ENCODE measurements around the gene HBD. TPM values are rescaled to one million over a fixed set of nuclear protein-coding genes. Genes with fewer than 3 reads are reported as not detected.

HBD gene
- total RNA-seq, 4 donors from 2014 or later, result 4.4 TPM; not detected in 3

DNA sequence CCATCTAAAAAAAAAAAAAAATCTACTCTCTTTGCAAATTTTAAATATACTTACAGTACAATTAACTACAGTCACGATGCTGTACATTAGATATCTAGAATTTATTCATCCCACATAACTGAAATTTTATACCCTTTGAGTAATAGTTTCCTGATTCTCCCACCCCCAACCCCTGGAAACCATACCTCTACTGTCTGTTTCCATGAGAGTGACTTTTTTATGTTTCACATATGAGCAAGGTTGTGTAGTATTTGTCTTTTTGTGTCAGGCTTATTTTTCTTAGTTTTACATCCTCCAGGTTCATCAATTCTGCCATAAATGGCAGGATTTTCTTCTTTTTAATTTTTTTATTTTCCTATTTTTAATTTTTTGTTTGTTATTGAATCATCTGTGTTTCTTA, 10.6 kb downstream of the HBD start:
- TF ChIP-seq, protein P1, sequence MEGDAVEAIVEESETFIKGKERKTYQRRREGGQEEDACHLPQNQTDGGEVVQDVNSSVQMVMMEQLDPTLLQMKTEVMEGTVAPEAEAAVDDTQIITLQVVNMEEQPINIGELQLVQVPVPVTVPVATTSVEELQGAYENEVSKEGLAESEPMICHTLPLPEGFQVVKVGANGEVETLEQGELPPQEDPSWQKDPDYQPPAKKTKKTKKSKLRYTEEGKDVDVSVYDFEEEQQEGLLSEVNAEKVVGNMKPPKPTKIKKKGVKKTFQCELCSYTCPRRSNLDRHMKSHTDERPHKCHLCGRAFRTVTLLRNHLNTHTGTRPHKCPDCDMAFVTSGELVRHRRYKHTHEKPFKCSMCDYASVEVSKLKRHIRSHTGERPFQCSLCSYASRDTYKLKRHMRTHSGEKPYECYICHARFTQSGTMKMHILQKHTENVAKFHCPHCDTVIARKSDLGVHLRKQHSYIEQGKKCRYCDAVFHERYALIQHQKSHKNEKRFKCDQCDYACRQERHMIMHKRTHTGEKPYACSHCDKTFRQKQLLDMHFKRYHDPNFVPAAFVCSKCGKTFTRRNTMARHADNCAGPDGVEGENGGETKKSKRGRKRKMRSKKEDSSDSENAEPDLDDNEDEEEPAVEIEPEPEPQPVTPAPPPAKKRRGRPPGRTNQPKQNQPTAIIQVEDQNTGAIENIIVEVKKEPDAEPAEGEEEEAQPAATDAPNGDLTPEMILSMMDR (IDR thresholded peaks at IDR 0.05; ENCODE audit: low read depth), result no peak

DNA sequence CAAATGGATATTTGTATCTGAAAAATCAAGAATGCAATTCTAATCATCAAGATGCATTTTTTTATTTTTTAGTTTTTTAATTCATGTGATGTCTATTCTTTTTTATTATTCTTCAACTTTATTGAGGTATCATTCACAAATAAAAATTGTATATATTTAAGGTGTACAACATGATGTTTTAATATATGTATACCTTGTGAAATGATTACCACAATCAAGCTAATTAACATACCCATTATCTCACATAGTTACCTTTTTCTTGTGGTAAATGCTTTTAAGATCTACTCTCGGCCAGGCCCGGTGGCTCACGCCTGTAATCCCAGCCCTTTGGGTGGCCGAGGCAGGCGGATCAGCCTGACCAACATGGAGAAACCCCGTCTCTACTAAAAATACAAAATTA, 11.1 kb downstream of the HBD start:
- TF ChIP-seq, protein P1 (IDR thresholded peaks at IDR 0.05; ENCODE audit: low read depth), result no peak

DNA sequence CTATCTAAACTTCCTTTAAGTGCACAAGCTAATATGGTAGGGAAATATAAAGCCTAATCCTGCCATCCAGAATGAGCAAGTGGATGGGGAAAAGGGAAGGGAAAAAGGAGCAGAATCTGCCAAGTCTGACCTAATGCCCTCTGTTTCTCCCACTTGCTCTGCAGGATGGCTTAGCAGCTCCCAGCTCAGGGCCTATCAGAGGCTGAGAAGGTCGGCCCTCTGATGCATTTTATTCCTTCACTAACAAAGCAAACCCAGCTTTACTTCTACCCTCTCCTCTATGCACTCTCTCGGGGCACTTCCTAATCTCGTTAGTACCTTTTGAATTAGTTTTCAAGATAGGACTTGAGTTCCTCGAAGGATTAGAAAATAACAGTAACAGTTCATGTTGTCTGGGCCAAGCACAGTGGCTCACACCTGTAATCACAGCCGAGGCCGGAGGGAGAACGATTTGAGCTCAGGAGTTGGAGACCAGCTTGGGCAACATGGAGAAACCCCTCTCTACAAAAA, 23.9 kb downstream of the HBD start:
- TF ChIP-seq, protein P1 (IDR thresholded peaks at IDR 0.05; ENCODE audit: low read depth), result no peak

DNA sequence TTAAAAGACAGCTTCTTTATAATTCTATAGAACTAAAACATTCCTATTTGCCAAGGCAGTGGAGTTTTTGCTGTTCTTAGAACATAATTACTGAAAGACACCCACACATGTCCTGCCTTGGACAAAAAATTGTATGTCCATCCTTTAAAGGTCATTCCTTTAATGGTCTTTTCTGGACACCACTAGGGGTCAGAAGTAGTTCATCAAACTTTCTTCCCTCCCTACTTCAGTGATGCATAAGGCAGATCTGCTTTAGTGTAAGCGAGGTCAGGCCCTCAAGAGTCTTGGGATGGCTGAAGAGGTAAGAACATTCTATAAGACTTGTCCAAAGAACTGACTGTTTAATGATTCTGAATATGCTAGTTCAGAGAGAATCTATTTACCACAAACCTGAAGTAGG, 29.5 kb downstream of the HBD start:
- TF ChIP-seq, protein P1 (IDR thresholded peaks at IDR 0.05; ENCODE audit: low read depth), result no peak

GRCh38 chr11:5203366-5203765, 30.9 kb downstream of the HBD start:
- TF ChIP-seq, protein P1 (IDR thresholded peaks at IDR 0.05; ENCODE audit: low read depth), result no peak

DNA sequence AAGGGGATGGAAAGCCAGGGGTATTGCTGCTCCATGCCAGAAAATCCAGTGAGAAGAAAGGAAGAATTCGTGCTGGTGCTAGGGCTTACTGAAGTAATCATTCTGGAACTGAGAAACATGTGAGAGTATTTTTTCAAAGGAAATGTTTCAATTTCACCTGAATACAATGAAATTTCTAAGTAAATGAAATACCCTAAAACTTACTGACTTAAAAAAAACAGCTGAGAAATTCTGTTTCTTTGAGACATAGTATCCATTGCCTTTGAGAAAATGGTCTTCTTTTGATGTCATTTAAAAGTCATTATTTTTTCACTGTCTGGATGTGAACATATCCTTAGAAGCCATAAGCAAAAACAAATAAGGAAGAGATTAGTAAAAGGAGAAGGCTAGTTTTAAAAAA, 33.7 kb downstream of the HBD start, which contains the start of gene OR51V1:
Gene OR51V1 (minus strand): TSS at position 101 of the 400 bp plus-strand sequence. CDS start 0 bp downstream, at position 101.
- TF ChIP-seq, protein P1 (IDR thresholded peaks at IDR 0.05; ENCODE audit: low read depth), result no peak

DNA sequence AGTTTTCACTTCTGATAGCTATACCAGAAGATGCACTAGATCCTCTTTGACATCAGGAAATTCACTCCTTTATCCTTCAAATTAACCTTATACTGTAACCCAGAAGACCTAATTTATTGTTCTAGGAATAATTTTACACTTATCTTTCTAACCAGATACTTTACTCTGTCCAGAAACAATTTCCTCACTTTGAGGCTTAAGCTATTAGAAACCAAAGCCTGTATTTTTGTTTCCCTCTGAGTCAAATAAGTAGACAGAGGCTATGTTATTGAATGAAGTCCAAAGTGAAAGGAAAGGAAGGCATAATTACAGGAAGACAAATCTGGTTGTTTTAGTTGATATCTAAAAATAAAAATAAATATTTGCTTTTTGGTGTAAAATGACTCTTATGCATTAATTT, 36.0 kb downstream of the HBD start:
- TF ChIP-seq, protein P1 (IDR thresholded peaks at IDR 0.05; ENCODE audit: low read depth), result no peak
